HepG2 (cell line): ENCODE results near the gene FBXO28. TPM values are rescaled to one million over a fixed set of nuclear protein-coding genes. Genes with fewer than 3 reads are reported as not detected.

Source experiments
- ATAC-seq: fragments of 200-7000 bp; cut with Tn5 transposase; 3 replicates; pipeline ENCODE4 v1.9.1; 2020; ENCODE audit warnings: mild to moderate bottlenecking, moderate library complexity
- BruUV-seq: library from RNA; stranded (reverse); fragments of 400-500 nt; replicated peaks from 2 replicates; lab custom pipeline; 2021; lab: Mats Ljungman, UMichigan
- CTCF ChIA-PET: fragments of 300-600 bp; formaldehyde crosslinking; extraction: SDS; loops from one replicate; lab custom pipeline; 2021; ENCODE audit warnings: low total read pairs, inconsistent platforms, low intra/inter-chr PET ratio; lab: Yijun Ruan, JAX
- POLR2A ChIA-PET: fragments of 350-600 bp; sonication (Branson Sonifier 250); formaldehyde crosslinking; loops from one replicate; lab custom pipeline; 2020; ENCODE audit warnings: antibody characterized with exemption, inconsistent platforms; lab: Yijun Ruan, JAX
- DNase-seq: peaks from one replicate; pipeline ENCODE4 v3.0.0-alpha.2; 2015; ENCODE audit warnings: low spot score
- FAIRE-seq: peaks from 3 replicates; lab custom pipeline; 2011; peaks lifted over from hg19 to GRCh38; lab: Jason Lieb, UNC
- H2AFZ ChIP-seq: one replicate; pipeline ENCODE4 v1.6.1; 2011; ENCODE audit warnings: low read length, inconsistent platforms
- H3K27ac ChIP-seq: fragments of 300-600 bp; 3 replicates; pipeline ENCODE4 v1.8.0; 2011; ENCODE audit warnings: mixed run types, mild to moderate bottlenecking, mixed read lengths, low read length, inconsistent platforms; ENCODE audit not compliant: insufficient read depth; ENCODE audit errors: extremely low read length
- H3K27me3 ChIP-seq, 2 experiments: fragments of 200-600 bp in 1 of 2; 2 replicates in 1 of 2; 3 replicates in 1 of 2; pipeline versions ENCODE4 v1.6.0 to v1.8.0; 2011; ENCODE audit warnings: low read length in 2 of 2, mild to moderate bottlenecking in 2 of 2, moderate library complexity in 2 of 2, inconsistent platforms in 1 of 2; ENCODE audit not compliant: insufficient read depth in 2 of 2, control insufficient read depth in 1 of 2
- H3K36me3 ChIP-seq, 2 experiments: fragments of 200-600 bp in 1 of 2; replicated peaks in 1 of 2; 2 replicates in 1 of 2; 3 replicates in 1 of 2; pipeline versions ENCODE4 v1.5.1 to v1.8.0; 2011; ENCODE audit warnings: low read length in 2 of 2, inconsistent platforms in 1 of 2; ENCODE audit not compliant: insufficient read depth in 2 of 2, control insufficient read depth in 1 of 2
- H3K4me1 ChIP-seq: 2 replicates; pipeline ENCODE4 v1.5.1; 2012; ENCODE audit warnings: low read length, inconsistent platforms; ENCODE audit not compliant: insufficient read depth
- H3K4me2 ChIP-seq: 2 replicates; pipeline ENCODE4 v1.6.0; 2011; ENCODE audit warnings: low read depth, low read length, inconsistent platforms
- H3K4me3 ChIP-seq, 3 experiments: fragments of 200-600 bp in 1 of 3; sonication (generic), shearing (Covaris generic) in 1 of 3; replicated peaks in 1 of 3; 2 replicates each; pipeline ENCODE4 v1.5.1; 2011 to 2016; ENCODE audit warnings: low read length in 3 of 3, inconsistent platforms in 2 of 3, low read depth in 2 of 3, mild to moderate bottlenecking in 2 of 3, control low read depth in 1 of 3, mixed read lengths in 1 of 3; ENCODE audit not compliant: insufficient read depth in 1 of 3
- H3K79me2 ChIP-seq: one replicate; pipeline ENCODE4 v1.6.1; 2011; ENCODE audit warnings: low read length, inconsistent platforms; ENCODE audit not compliant: insufficient read depth
- H3K9ac ChIP-seq: 2 replicates; pipeline ENCODE4 v1.6.0; 2011; ENCODE audit warnings: mild to moderate bottlenecking, low read depth, low read length, inconsistent platforms; ENCODE audit not compliant: insufficient read depth
- H3K9me3 ChIP-seq: 2 replicates; pipeline ENCODE4 v1.5.1; 2012; ENCODE audit warnings: mild to moderate bottlenecking, low read length
- H4K20me1 ChIP-seq: 2 replicates; pipeline ENCODE4 v1.6.0; 2011; ENCODE audit warnings: inconsistent platforms, mild to moderate bottlenecking, low read length, moderate library complexity; ENCODE audit not compliant: insufficient read depth
- TCF7 ChIP-seq: sonication (generic); IDR thresholded peaks from 2 replicates; pipeline ENCODE4 v1.6.1; 2016; ENCODE audit warnings: antibody characterized with exemption, low read depth
- ZNF44 ChIP-seq: sonication (generic); formaldehyde crosslinking; IDR thresholded peaks from 2 replicates; pipeline ENCODE4 v1.5.1; 2020; ENCODE audit warnings: mild to moderate bottlenecking, missing genetic modification reagents
- WGBS: methylation state at CpG from one replicate; pipeline ENCODE4 v1.1.6; 2017; ENCODE audit warnings: low lambda C conversion rate; 5-methylcytosine and 5-hydroxymethylcytosine counted together
- in situ Hi-C: cut with HindIII; loops from 2 replicates; pipeline ENCODE4 v1.10.0; 2017; ENCODE audit warnings: low pct_unique_long_range_greater_than_20kb; ENCODE audit not compliant: extremely low pct_ligation_motif_present
- intact Hi-C: fragments of 100-400 bp; cut with micrococcal nuclease; formaldehyde crosslinking; loops from one replicate; pipeline ENCODE4 v1.10.0; 2022; ENCODE audit not compliant: unreplicated experiment
- polyA plus RNA-seq, 8 experiments: library from polyadenylated mRNA; depleted of rRNA in 3 of 8; stranded (reverse) in 7 of 8; unstranded in 1 of 8; fragments of >200 nt; fragmentation: Illumina TruSeq in 4 of 8; extraction: Trizol in 4 of 8; gene quantifications; 2 replicates each; pipeline versions ENCODE4 v1.2.1 to v1.2.3, GENCODE V29; 2011 to 2016; ENCODE audit warnings: low read depth in 4 of 8, missing spikeins in 1 of 8, mixed read lengths in 1 of 8; ENCODE audit not compliant: insufficient read depth in 1 of 8
- total RNA-seq, 5 experiments: library from RNA; depleted of rRNA; stranded (reverse); fragments of >200 nt; fragmentation: Illumina TruSeq; extraction: Trizol; gene quantifications; 2 replicates each; pipeline ENCODE4 v1.2.3, GENCODE V29; 2016; ENCODE audit warnings: low read depth in 1 of 5
- TF ChIP-seq, protein P1 (sequence below): IDR thresholded peaks from 2 replicates; pipeline ENCODE4 v1.6.1; 2016; ENCODE audit warnings: missing compliant biosample characterization, missing genetic modification reagents, borderline replicate concordance
- TF ChIP-seq, protein P2 (sequence below): sonication (generic); formaldehyde crosslinking; IDR thresholded peaks from 2 replicates; pipeline ENCODE4 v1.9.0; 2022; ENCODE audit warnings: low read depth, missing genetic modification reagents
- TF ChIP-seq, protein P3 (sequence below): sonication (generic); formaldehyde crosslinking; IDR thresholded peaks from 2 replicates; pipeline ENCODE4 v1.4.0; 2020; ENCODE audit warnings: mild to moderate bottlenecking, missing genetic modification reagents

FBXO28 gene
- total and polyA plus RNA-seq, 2 of the 13 experiments (the other 11 are each of a cell fraction or from before 2014, with no cell fraction given): 8.5 to 29.1 TPM

DNA sequence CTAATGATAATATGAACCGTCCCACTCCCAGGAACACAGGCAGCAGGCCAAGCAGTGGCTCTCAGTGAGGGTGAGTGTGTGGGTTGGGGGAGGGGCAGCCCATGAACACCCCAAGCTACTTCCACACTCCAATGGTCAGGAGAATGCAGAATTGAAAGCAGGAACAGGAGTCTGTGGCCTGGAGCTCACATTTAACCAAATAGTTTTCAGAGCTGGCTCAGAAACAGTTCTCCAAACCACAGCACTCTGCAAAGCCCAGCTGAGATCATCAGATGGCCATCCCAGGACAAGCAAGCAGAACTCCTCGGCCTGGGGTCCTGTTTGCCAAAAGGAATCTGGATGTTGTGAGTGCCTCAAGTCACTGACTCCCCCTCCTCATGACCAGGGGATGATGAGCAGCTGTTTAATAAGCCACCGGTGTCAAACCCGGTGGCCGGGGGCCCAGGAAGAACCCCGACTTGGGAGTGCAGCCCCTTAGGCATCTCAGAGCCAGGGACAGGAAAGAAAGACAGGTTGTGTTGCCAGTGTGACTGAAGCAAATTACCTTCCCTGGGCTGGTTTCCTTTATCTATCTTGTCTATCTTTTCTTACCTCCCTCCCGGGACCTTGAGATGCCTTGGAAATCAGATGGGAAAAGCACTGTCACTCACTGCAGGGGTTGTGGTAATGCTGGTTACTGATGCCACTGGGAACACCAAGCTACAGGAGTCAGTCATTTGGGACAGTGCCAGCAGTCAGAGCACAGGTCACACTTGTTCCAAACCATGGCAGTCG, 89.5 kb downstream of the FBXO28 start:
- no peak overlapping the region for H3K4me3 ChIP-seq
- H2AFZ ChIP-seq: no peak overlapping the region
- no peak for FAIRE-seq
- ATAC-seq: no peak
- no peak overlapping the region for H3K27ac ChIP-seq
- POLR2A ChIA-PET: no interaction called here
- H3K9me3 ChIP-seq: no peaks in the 10 kb centered on the region
- no peak overlapping the region for H3K9ac ChIP-seq
- CTCF ChIA-PET: interaction anchor here (0.8 kb wide), 1 partner anchor 145 kb away, joined by 3 read pairs; no protein-coding TSS in a partner anchor
- intact Hi-C loops (no loop called here), in situ Hi-C loops (no loop called here)
- H3K79me2 ChIP-seq: no peaks in the 10 kb centered on the region
- TF ChIP-seq, protein P1, sequence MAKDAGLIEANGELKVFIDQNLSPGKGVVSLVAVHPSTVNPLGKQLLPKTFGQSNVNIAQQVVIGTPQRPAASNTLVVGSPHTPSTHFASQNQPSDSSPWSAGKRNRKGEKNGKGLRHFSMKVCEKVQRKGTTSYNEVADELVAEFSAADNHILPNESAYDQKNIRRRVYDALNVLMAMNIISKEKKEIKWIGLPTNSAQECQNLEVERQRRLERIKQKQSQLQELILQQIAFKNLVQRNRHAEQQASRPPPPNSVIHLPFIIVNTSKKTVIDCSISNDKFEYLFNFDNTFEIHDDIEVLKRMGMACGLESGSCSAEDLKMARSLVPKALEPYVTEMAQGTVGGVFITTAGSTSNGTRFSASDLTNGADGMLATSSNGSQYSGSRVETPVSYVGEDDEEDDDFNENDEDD (CRISPR knock-in tag): no peak
- TF ChIP-seq, protein P2, sequence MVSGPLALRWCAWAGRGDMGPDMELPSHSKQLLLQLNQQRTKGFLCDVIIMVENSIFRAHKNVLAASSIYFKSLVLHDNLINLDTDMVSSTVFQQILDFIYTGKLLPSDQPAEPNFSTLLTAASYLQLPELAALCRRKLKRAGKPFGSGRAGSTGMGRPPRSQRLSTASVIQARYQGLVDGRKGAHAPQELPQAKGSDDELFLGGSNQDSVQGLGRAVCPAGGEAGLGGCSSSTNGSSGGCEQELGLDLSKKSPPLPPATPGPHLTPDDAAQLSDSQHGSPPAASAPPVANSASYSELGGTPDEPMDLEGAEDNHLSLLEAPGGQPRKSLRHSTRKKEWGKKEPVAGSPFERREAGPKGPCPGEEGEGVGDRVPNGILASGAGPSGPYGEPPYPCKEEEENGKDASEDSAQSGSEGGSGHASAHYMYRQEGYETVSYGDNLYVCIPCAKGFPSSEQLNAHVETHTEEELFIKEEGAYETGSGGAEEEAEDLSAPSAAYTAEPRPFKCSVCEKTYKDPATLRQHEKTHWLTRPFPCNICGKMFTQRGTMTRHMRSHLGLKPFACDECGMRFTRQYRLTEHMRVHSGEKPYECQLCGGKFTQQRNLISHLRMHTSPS (CRISPR knock-in tag): no peak
- TF ChIP-seq, protein P3, sequence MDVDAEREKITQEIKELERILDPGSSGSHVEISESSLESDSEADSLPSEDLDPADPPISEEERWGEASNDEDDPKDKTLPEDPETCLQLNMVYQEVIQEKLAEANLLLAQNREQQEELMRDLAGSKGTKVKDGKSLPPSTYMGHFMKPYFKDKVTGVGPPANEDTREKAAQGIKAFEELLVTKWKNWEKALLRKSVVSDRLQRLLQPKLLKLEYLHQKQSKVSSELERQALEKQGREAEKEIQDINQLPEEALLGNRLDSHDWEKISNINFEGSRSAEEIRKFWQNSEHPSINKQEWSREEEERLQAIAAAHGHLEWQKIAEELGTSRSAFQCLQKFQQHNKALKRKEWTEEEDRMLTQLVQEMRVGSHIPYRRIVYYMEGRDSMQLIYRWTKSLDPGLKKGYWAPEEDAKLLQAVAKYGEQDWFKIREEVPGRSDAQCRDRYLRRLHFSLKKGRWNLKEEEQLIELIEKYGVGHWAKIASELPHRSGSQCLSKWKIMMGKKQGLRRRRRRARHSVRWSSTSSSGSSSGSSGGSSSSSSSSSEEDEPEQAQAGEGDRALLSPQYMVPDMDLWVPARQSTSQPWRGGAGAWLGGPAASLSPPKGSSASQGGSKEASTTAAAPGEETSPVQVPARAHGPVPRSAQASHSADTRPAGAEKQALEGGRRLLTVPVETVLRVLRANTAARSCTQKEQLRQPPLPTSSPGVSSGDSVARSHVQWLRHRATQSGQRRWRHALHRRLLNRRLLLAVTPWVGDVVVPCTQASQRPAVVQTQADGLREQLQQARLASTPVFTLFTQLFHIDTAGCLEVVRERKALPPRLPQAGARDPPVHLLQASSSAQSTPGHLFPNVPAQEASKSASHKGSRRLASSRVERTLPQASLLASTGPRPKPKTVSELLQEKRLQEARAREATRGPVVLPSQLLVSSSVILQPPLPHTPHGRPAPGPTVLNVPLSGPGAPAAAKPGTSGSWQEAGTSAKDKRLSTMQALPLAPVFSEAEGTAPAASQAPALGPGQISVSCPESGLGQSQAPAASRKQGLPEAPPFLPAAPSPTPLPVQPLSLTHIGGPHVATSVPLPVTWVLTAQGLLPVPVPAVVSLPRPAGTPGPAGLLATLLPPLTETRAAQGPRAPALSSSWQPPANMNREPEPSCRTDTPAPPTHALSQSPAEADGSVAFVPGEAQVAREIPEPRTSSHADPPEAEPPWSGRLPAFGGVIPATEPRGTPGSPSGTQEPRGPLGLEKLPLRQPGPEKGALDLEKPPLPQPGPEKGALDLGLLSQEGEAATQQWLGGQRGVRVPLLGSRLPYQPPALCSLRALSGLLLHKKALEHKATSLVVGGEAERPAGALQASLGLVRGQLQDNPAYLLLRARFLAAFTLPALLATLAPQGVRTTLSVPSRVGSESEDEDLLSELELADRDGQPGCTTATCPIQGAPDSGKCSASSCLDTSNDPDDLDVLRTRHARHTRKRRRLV (CRISPR knock-in tag): no peak
- TF ChIP-seq ZNF44 (no peak), TCF7 (no peak)
- H4K20me1 ChIP-seq: no peaks in the 10 kb centered on the region
- no peak for DNase-seq
- 38% methylated on average over 7 of the region's 8 CpGs for WGBS
- BruUV-seq: no TSS peak
- no peak overlapping the region for H3K4me2 ChIP-seq
- H3K27me3 ChIP-seq: no peaks in the 10 kb centered on the region
- H3K4me1 ChIP-seq: peaks cover 55% of the 10 kb centered on the region
- H3K36me3 ChIP-seq: no peaks in the 10 kb centered on the region
